PC-3 (cell line): ENCODE data around the gene HNRNPA2B1. TPM values are rescaled to one million over a fixed set of nuclear protein-coding genes. Genes with fewer than 3 reads are reported as not detected.
"Not testable (repeated sequence)": the region's sequence is repeated elsewhere in the genome, so short reads cannot be mapped to it uniquely, and the experiment has no call there.

Experiments
- ATAC-seq: fragments of 200-7000 bp; cut with Tn5 transposase; 2 replicates; pipeline ENCODE4 v1.9.1; 2020; ENCODE audit warnings: mild to moderate bottlenecking, moderate library complexity
- BruUV-seq: library from RNA; stranded (reverse); fragments of 400-500 nt; replicated peaks from 2 replicates; lab custom pipeline; 2021; lab: Mats Ljungman, UMichigan
- CTCF ChIA-PET: fragments of 300-600 bp; sonication (Branson Sonifier 250); formaldehyde crosslinking; loops from one replicate; lab custom pipeline; 2022; ENCODE audit warnings: antibody characterized with exemption; lab: Charles Lee
- POLR2A ChIA-PET: fragments of 300-600 bp; sonication (Branson Sonifier 250); formaldehyde crosslinking; loops from one replicate; lab custom pipeline; 2022; ENCODE audit warnings: antibody characterized with exemption; ENCODE audit not compliant: unreplicated experiment; lab: Charles Lee
- DNase-seq: peaks from one replicate; pipeline ENCODE4 v3.0.0-alpha.2; 2015
- H2AFZ ChIP-seq: fragments of 300-600 bp; sonication (generic); 2 replicates; pipeline ENCODE4 v1.6.0; 2016; ENCODE audit warnings: antibody characterized with exemption, low read length
- H3F3A ChIP-seq: fragments of 300-600 bp; sonication (generic); one replicate; pipeline ENCODE4 v1.6.0; 2017; ENCODE audit warnings: antibody characterized with exemption, low read length, control low read depth, mild to moderate bottlenecking; ENCODE audit not compliant: unreplicated experiment
- H3K27ac ChIP-seq: fragments of 300-600 bp; sonication (generic); 2 replicates; pipeline ENCODE4 v1.5.1; 2016; ENCODE audit warnings: mild to moderate bottlenecking, low read length
- H3K27me3 ChIP-seq: fragments of 300-600 bp; sonication (generic); 2 replicates; pipeline ENCODE4 v1.6.1; 2016; ENCODE audit warnings: low read length, mixed read lengths
- H3K36me3 ChIP-seq: fragments of 300-600 bp; sonication (generic); 2 replicates; pipeline ENCODE4 v1.6.1; 2016; ENCODE audit warnings: low read depth, mixed run types, low read length, mixed read lengths
- H3K4me1 ChIP-seq: fragments of 300-600 bp; sonication (generic); 2 replicates; pipeline ENCODE4 v1.5.1; 2016; ENCODE audit warnings: low read length; ENCODE audit not compliant: insufficient read depth
- H3K4me2 ChIP-seq: fragments of 300-600 bp; sonication (generic); 2 replicates; pipeline ENCODE4 v1.6.0; 2016; ENCODE audit warnings: low read length
- H3K4me3 ChIP-seq: fragments of 300-600 bp; sonication (generic); 2 replicates; pipeline ENCODE4 v1.5.1; 2016; ENCODE audit warnings: mild to moderate bottlenecking, low read length, mixed read lengths
- H3K79me2 ChIP-seq: fragments of 300-600 bp; sonication (generic); 2 replicates; pipeline ENCODE4 v1.6.1; 2017; ENCODE audit warnings: low read length, mixed read lengths
- H3K9ac ChIP-seq: fragments of 300-600 bp; sonication (generic); 2 replicates; pipeline ENCODE4 v1.6.0; 2016; ENCODE audit warnings: mild to moderate bottlenecking, low read length
- H3K9me2 ChIP-seq: fragments of 300-600 bp; sonication (generic); replicated peaks from 2 replicates; pipeline ENCODE4 v1.6.1; 2016; ENCODE audit warnings: mixed run types, low read length, mixed read lengths
- H3K9me3 ChIP-seq: fragments of 300-600 bp; sonication (generic); 2 replicates; pipeline ENCODE4 v1.6.1; 2016; ENCODE audit warnings: low read length, mixed read lengths
- H4K20me1 ChIP-seq: fragments of 300-600 bp; sonication (generic); 2 replicates; pipeline ENCODE4 v1.6.1; 2016; ENCODE audit warnings: low read length, mixed read lengths
- CTCF ChIP-seq: fragments of 300-600 bp; sonication (generic); conservative IDR thresholded peaks from 2 replicates; pipeline ENCODE4 v1.5.1; 2017; ENCODE audit warnings: antibody characterized with exemption, low read depth, mild to moderate bottlenecking, low read length
- EZH2 ChIP-seq: fragments of 300-600 bp; sonication (generic); IDR thresholded peaks from one replicate; pipeline ENCODE4 v1.6.1; 2017; ENCODE audit warnings: antibody characterized with exemption, mild to moderate bottlenecking, low read length; ENCODE audit not compliant: unreplicated experiment
- EZH2phosphoT487 ChIP-seq: fragments of 300-600 bp; sonication (generic); IDR thresholded peaks from 2 replicates; pipeline ENCODE4 v1.6.1; 2018; ENCODE audit warnings: mild to moderate bottlenecking, antibody characterized with exemption, low read length, borderline replicate concordance
- intact Hi-C: fragments of 100-400 bp; cut with micrococcal nuclease; formaldehyde crosslinking; loops from 2 replicates; pipeline ENCODE4 v1.9.0; 2023
- total RNA-seq: library from RNA; depleted of rRNA; stranded (reverse); fragments of >200 nt; gene quantifications from 2 replicates; pipeline ENCODE4 v1.2.3, GENCODE V29; 2014

HNRNPA2B1 gene
- total RNA-seq, 1 experiment from 2014 or later: 304 TPM

GRCh38 chr7:26195182-26195581, 5.4 kb downstream of the HNRNPA2B1 start:
- TF ChIP-seq CTCF: no peak
- TF ChIP-seq EZH2: no peak
- H4K20me1 ChIP-seq: peaks cover 94% of the 10 kb centered on the region
- no peaks in the 10 kb centered on the region for H3K27me3 ChIP-seq
- no peaks in the 10 kb centered on the region for H3K9me3 ChIP-seq
- intact Hi-C loops: no loop called here
- H3K4me3 ChIP-seq: no peak overlapping the region
- ATAC-seq (no peak), DNase-seq (no peak)
- no peak overlapping the region for H3K27ac ChIP-seq
- ChIA-PET CTCF (no interaction called here), POLR2A (interaction anchor here (0.6 kb wide), 1 partner anchor 151 kb away, joined by 6 read pairs; no protein-coding TSS in a partner anchor)
- H3K4me2 ChIP-seq: no peak overlapping the region
- H3K9me2 ChIP-seq: no peaks in the 10 kb centered on the region
- no TSS peak for BruUV-seq
- H2AFZ ChIP-seq: no peak overlapping the region
- H3K36me3 ChIP-seq: peaks cover 91% of the 10 kb centered on the region
- H3K9ac ChIP-seq: no peak overlapping the region
- H3K79me2 ChIP-seq: peaks cover 92% of the 10 kb centered on the region
- peaks cover 52% of the 10 kb centered on the region for H3F3A ChIP-seq
- peaks cover 20% of the 10 kb centered on the region for H3K4me1 ChIP-seq

- H3K27me3 ChIP-seq, DNase-seq, intact Hi-C loops, CTCF ChIA-PET, H2AFZ ChIP-seq, H3K4me2 ChIP-seq, H3K4me3 ChIP-seq, BruUV-seq, ATAC-seq, H3K27ac ChIP-seq, H3K9me2 ChIP-seq, H3K9ac ChIP-seq, H3K9me3 ChIP-seq: not testable (repeated sequence)
- H4K20me1 ChIP-seq: peaks cover 94% of the 10 kb centered on the region
- POLR2A ChIA-PET: interaction anchor here (0.6 kb wide), 1 partner anchor 152 kb away, joined by 6 read pairs; no protein-coding TSS in a partner anchor
- H3K4me1 ChIP-seq: peaks cover 20% of the 10 kb centered on the region
- H3K36me3 ChIP-seq: peaks cover 93% of the 10 kb centered on the region
- peaks cover 54% of the 10 kb centered on the region for H3F3A ChIP-seq
- H3K79me2 ChIP-seq: peaks cover 88% of the 10 kb centered on the region
Measured at GRCh38 chr7:26194764-26195163, 5.8 kb downstream of the HNRNPA2B1 start.

- Histone ChIP-seq H3K36me3 (peaks cover 93% of the 10 kb centered on the region), H3F3A (peaks cover 60% of the 10 kb centered on the region), H3K9me2 (no peaks in the 10 kb centered on the region), H2AFZ (no peak overlapping the region), H3K4me1 (peaks cover 20% of the 10 kb centered on the region), H4K20me1 (peaks cover 94% of the 10 kb centered on the region), H3K9me3 (no peaks in the 10 kb centered on the region), H3K4me2 (no peak overlapping the region), H3K9ac (no peak overlapping the region), H3K27ac (no peak overlapping the region), H3K4me3 (no peak overlapping the region), H3K79me2 (peaks cover 77% of the 10 kb centered on the region), H3K27me3 (no peaks in the 10 kb centered on the region)
- no peak for ATAC-seq
- DNase-seq: no peak
- CTCF ChIA-PET: no interaction called here
- POLR2A ChIA-PET: interaction anchor here (0.7 kb wide), 1 partner anchor 150 kb away, joined by 4 read pairs; no protein-coding TSS in a partner anchor
- no peak for TF ChIP-seq EZH2phosphoT487
- no peak for TF ChIP-seq CTCF
- BruUV-seq: no TSS peak
- intact Hi-C loops: no loop called here
Measured at GRCh38 chr7:26193432-26194207, 6.9 kb downstream of the HNRNPA2B1 start.
